Activated CD4-positive, alpha-beta T cell treated with anti-CD3 and anti-CD28 coated beads for 36 hours (primary cell): ENCODE results near the gene ABCG2. TPM values are rescaled to one million over a fixed set of nuclear protein-coding genes. Genes with fewer than 3 reads are reported as not detected.

Experiments
- ATAC-seq: fragments of 200-7000 bp; cut with Tn5 transposase; one replicate; pipeline ENCODE4 v1.10.0; 2021; ENCODE audit warnings: mild to moderate bottlenecking, moderate library complexity
- CTCF ChIA-PET: fragments of 350-600 bp; sonication (Branson Sonifier 250); formaldehyde crosslinking; loops from one replicate; lab custom pipeline; 2021; ENCODE audit warnings: antibody characterized with exemption; lab: Charles Lee
- POLR2A ChIA-PET: fragments of 350-600 bp; sonication (Branson Sonifier 250); formaldehyde crosslinking; loops from one replicate; lab custom pipeline; 2021; ENCODE audit warnings: antibody characterized with exemption, inconsistent platforms; lab: Charles Lee
- DNase-seq: peaks from one replicate; pipeline ENCODE4 v3.0.0-alpha.2; 2020
- H3K27ac Mint-ChIP-seq: one replicate; pipeline ENCODE4 v1.8.0; 2021; ENCODE audit warnings: mixed read lengths
- H3K27me3 Mint-ChIP-seq: one replicate; pipeline ENCODE4 v1.8.0; 2021; ENCODE audit warnings: mixed read lengths
- H3K36me3 Mint-ChIP-seq: one replicate; pipeline ENCODE4 v1.8.0; 2021; ENCODE audit warnings: low read depth, mixed read lengths
- H3K4me1 Mint-ChIP-seq: one replicate; pipeline ENCODE4 v1.8.0; 2021; ENCODE audit warnings: mixed read lengths
- H3K4me3 Mint-ChIP-seq: one replicate; pipeline ENCODE4 v1.8.0; 2021; ENCODE audit warnings: mild to moderate bottlenecking, moderate library complexity, mixed read lengths
- H3K9me3 Mint-ChIP-seq: one replicate; pipeline ENCODE4 v1.8.0; 2021; ENCODE audit warnings: low read depth, mixed read lengths
- intact Hi-C, 2 experiments: fragments of 100-400 bp; cut with DNase I in 1 of 2; cut with micrococcal nuclease in 1 of 2; formaldehyde crosslinking; loops; one replicate each; pipeline versions ENCODE4 v1.14.2 to v1.15.1; 2022 to 2024; cut with DNase I, micrococcal nuclease
- total RNA-seq, 2 experiments: library from RNA; stranded (reverse); gene quantifications; one replicate each; pipeline ENCODE4 v1.2.3, GENCODE V29; 2021

The ABCG2 gene
- total RNA-seq, 2 experiments from 2014 or later, result 0.33 to 0.39 TPM

DNA sequence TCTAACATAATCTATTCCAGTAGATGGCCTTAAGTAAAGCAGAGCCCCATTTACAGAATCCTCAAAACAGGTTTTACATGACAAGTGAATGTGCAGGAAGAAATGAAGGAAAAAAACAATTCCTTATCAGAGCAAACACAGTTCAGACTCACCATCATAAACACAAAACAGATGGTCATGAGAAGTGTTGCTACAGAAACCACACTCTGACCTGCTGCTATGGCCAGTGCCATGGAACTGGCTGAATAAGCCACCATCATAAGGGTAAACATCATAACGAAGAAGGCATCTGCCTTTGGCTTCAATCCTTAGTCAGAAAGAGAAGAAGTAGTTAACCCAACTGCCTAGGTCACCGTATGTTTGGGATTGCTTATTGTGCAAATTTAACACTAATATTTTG, 61.1 kb downstream of the ABCG2 start:
- no peak overlapping the region for H3K4me3 Mint-ChIP-seq
- DNase-seq (no peak), ATAC-seq (no peak)
- ChIA-PET POLR2A (no interaction called here), CTCF (interaction anchor here (0.7 kb wide), 1 partner anchor 175 kb away, joined by 3 read pairs; no protein-coding TSS in a partner anchor)
- no peaks in the 10 kb centered on the region for H3K4me1 Mint-ChIP-seq
- H3K27me3 Mint-ChIP-seq, result peaks cover 6% of the 10 kb centered on the region
- no peak overlapping the region for H3K27ac Mint-ChIP-seq
- H3K36me3 Mint-ChIP-seq, result no peaks in the 10 kb centered on the region
- intact Hi-C loops, result no loop called here
- no peaks in the 10 kb centered on the region for H3K9me3 Mint-ChIP-seq

DNA sequence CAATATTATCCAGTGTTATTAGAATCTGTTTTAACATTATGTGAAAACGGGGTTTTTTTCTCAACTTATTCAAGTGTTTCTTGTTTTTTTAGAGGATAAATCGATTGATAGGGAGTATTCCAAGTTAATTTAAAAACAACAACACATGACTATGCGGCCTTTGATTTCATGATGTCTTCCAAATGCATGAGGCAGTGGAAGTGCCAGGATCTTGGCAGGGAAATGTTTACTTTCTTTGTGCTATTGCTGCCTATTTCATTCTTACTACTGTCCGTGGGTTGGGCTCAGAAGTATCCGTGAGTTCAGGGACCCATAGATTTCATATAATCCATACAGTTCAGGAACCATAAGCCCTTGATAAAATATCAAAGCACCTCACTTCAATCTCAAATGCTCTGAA, 64.6 kb downstream of the ABCG2 start:
- no peaks in the 10 kb centered on the region for H3K36me3 Mint-ChIP-seq

DNA sequence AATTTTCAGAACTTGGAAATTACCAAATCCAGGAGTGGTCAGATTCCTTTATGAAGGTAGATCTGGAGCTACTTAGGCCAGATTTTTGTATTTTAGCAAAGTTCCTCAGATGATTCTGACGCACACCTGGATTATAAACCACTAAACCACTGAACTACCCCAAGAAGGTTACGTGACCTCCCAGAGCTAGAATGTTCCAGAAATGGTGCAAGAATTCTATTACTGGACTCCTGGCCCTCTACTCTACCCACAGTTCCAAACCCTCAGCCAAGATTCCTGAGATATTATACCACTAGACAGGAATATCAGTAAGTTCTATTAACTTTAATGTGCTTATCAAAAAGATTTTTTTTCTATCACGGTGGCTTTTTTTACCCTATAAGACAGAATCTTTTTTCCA, 67.1 kb downstream of the ABCG2 start:
- ChIA-PET CTCF (no interaction called here), POLR2A (no interaction called here)
- DNase-seq, result no peak
- no peak overlapping the region for H3K27ac Mint-ChIP-seq
- H3K4me1 Mint-ChIP-seq, result no peaks in the 10 kb centered on the region
- H3K9me3 Mint-ChIP-seq, result no peaks in the 10 kb centered on the region
- no peaks in the 10 kb centered on the region for H3K27me3 Mint-ChIP-seq
- H3K36me3 Mint-ChIP-seq, result no peaks in the 10 kb centered on the region
- intact Hi-C loops, result no loop called here
- no peak for ATAC-seq
- H3K4me3 Mint-ChIP-seq, result no peak overlapping the region

More for the DNA sequence above, 64.6 kb downstream of the ABCG2 start:
- ATAC-seq, result no peak
- Mint-ChIP-seq H3K4me1 (no peaks in the 10 kb centered on the region), H3K9me3 (no peaks in the 10 kb centered on the region), H3K27ac (no peak overlapping the region), H3K27me3 (peaks cover 4% of the 10 kb centered on the region), H3K4me3 (no peak overlapping the region)
- ChIA-PET POLR2A (no interaction called here), CTCF (no interaction called here)
- intact Hi-C loops, result no loop called here
- DNase-seq, result no peak

DNA sequence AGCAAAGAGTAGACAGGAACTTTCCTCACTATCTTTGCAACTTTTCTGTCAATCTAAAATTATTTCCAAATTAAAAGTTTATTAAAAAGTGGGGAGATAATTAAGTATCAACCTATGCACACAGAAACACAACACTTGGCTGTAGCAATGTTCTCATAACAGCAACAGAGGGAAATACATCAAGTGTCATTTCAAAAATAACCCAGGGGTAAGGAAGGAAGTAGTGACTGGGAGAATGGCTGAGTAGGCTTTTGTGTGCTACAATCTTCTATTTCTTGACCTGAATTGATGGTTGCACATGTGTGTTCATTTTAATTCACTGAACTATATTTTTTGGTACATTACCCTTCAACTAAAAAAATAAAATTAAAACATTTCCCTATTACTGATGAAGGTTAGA, 67.5 kb downstream of the ABCG2 start:
- ChIA-PET CTCF (interaction anchor here (0.5 to 0.9 kb wide), 2 partner anchors 98 to 255 kb away, joined by 3 read pairs; no protein-coding TSS in a partner anchor), POLR2A (no interaction called here)
- H3K4me1 Mint-ChIP-seq, result no peaks in the 10 kb centered on the region
- DNase-seq (no peak), ATAC-seq (no peak)
- no peaks in the 10 kb centered on the region for H3K9me3 Mint-ChIP-seq
- no peak overlapping the region for H3K4me3 Mint-ChIP-seq
- H3K27me3 Mint-ChIP-seq, result no peaks in the 10 kb centered on the region
- intact Hi-C loops, result no loop called here
- no peak overlapping the region for H3K27ac Mint-ChIP-seq
- H3K36me3 Mint-ChIP-seq, result no peaks in the 10 kb centered on the region

DNA sequence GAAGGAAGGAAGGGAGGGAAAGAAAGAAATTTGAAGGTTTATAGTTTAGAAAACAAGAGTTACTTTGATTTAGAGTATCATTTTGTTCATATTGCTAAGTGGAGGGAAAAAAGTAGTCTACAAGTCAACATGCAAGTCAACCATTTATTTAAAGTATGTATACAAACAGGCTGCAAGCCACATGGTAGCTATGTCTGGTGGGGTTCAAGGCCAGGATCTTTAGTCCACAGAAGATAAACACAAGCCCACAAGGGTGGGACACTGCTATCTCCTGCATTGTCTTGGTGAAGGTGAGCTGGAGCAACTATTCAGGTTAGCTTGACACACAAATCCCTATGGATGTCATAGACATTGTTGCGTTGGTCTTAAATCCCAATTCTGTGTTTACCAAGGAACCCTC, 71.4 kb downstream of the ABCG2 start:
- DNase-seq (no peak), ATAC-seq (no peak)
- Mint-ChIP-seq H3K27ac (no peak overlapping the region), H3K36me3 (no peaks in the 10 kb centered on the region), H3K27me3 (no peaks in the 10 kb centered on the region), H3K9me3 (no peaks in the 10 kb centered on the region), H3K4me1 (no peaks in the 10 kb centered on the region), H3K4me3 (no peak overlapping the region)
- ChIA-PET CTCF (interaction anchor here (1.0 kb wide), 1 partner anchor 111 kb away, joined by 3 read pairs; no protein-coding TSS in a partner anchor), POLR2A (no interaction called here)
- intact Hi-C loops, result no loop called here

DNA sequence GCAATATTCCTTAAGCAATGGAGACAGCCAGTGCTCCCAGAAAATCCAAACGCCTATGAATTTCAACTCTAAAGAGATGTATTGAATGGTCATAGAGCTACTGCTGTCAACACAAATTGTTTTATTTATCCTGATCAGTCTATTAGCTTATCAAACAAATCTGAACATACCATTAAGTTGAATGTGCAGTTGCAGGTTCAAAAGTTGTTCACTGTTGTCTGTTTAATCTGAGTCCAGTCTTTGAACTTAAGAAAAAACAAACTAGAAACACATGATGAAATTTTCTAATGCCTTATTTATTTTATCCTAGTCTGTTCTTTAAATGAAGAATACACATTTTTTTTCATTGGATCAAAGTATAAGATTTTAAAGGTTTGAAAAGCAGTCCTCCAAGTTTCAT, 77.8 kb downstream of the ABCG2 start:
- Mint-ChIP-seq H3K27ac (no peak overlapping the region), H3K4me1 (no peaks in the 10 kb centered on the region), H3K27me3 (no peaks in the 10 kb centered on the region), H3K9me3 (no peaks in the 10 kb centered on the region), H3K4me3 (no peak overlapping the region), H3K36me3 (peaks cover 4% of the 10 kb centered on the region)
- POLR2A ChIA-PET, result no interaction called here
- intact Hi-C loops, result no loop called here
- DNase-seq (no peak), ATAC-seq (no peak)
- CTCF ChIA-PET, result no interaction called here

DNA sequence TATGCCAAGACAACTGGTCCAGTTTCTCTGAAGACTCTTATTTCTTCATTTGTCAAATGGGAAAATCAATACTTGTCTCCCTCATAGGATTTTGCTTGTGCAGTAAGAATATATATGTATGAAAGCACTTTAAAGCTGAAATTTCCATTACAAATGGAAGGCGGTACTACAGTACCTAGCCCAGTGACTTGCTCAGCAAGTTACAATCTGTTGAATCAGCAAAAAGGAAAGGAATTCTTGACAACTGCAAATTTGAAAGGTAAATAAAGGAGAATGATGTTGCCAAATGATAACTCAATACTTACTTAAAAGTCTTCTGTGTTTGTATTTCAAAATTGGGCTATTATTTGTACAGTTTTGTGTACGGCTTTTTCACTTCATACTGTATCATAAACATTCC, 79.9 kb downstream of the ABCG2 start:
- H3K4me1 Mint-ChIP-seq, result no peaks in the 10 kb centered on the region
- DNase-seq (no peak), ATAC-seq (no peak)
- no peak overlapping the region for H3K27ac Mint-ChIP-seq
- H3K4me3 Mint-ChIP-seq, result no peak overlapping the region
- CTCF ChIA-PET, result no interaction called here
- H3K27me3 Mint-ChIP-seq, result no peaks in the 10 kb centered on the region
- intact Hi-C loops, result no loop called here
- POLR2A ChIA-PET, result no interaction called here
- H3K9me3 Mint-ChIP-seq, result no peaks in the 10 kb centered on the region
- peaks cover 15% of the 10 kb centered on the region for H3K36me3 Mint-ChIP-seq

DNA sequence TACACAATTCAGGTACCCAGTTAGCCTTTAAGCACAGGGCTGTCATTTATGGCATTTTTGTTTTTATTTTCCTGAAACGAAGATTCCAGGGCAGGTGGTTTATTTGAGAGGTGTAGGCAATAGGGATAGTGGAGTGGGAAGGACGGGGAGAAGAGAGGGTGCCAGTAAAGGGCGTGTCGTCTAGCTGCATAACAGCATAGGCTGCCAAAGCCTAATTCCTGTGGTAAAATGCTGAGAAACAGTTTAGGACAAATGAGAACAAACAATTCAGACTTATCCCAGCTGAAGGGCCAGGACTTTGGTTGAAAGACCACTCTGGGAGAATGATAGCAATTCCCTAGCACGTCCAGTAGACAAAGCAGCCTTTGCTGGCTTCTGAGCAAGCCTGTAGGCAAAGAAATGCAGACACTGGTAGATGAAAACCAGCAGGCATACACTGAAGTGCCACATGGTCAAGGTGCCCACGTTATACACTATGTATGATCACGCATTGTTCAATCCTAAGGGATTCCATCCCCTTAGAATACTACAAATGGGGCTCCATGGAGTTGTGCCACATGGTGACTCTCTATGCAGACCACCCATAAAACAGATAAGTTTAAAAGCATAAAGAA, 80.4 kb downstream of the ABCG2 start:
- ATAC-seq, result no peak
- no peak overlapping the region for H3K4me3 Mint-ChIP-seq
- H3K27me3 Mint-ChIP-seq, result no peaks in the 10 kb centered on the region
- no peak for DNase-seq
- POLR2A ChIA-PET, result no interaction called here
- H3K36me3 Mint-ChIP-seq, result peaks cover 16% of the 10 kb centered on the region
- CTCF ChIA-PET, result no interaction called here
- no peaks in the 10 kb centered on the region for H3K4me1 Mint-ChIP-seq
- intact Hi-C loops, result no loop called here
- no peak overlapping the region for H3K27ac Mint-ChIP-seq
- no peaks in the 10 kb centered on the region for H3K9me3 Mint-ChIP-seq

DNA sequence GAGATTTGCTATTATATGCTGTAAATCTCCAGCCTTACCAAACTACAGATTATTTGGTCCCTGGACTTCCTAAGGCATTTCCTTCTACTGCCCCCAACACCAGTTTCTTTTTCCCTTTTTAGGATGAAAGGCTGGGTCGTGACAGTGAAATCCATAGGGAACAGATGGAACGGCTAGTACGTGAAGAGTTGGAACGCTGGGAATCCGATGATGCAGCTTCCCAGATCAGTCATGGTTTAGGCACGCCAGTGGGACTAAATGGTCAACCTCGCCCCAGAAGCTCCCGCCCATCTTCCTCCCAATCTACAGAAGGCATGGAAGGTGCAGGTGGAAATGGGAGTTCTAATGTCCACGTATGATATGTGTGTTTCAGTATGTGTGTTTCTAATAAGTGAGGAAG, 83.1 kb downstream of the ABCG2 start:
- Mint-ChIP-seq H3K27ac (no peak overlapping the region), H3K9me3 (peaks cover 8% of the 10 kb centered on the region), H3K4me1 (no peaks in the 10 kb centered on the region), H3K27me3 (no peaks in the 10 kb centered on the region), H3K36me3 (peaks cover 34% of the 10 kb centered on the region), H3K4me3 (no peak overlapping the region)
- POLR2A ChIA-PET, result no interaction called here
- CTCF ChIA-PET, result interaction anchor here (0.6 to 1.0 kb wide), 3 partner anchors 12 to 246 kb away, joined by 3 to 4 read pairs (median 3); no protein-coding TSS in a partner anchor
- intact Hi-C loops, result no loop called here
- no peak for ATAC-seq
- DNase-seq, result no peak

DNA sequence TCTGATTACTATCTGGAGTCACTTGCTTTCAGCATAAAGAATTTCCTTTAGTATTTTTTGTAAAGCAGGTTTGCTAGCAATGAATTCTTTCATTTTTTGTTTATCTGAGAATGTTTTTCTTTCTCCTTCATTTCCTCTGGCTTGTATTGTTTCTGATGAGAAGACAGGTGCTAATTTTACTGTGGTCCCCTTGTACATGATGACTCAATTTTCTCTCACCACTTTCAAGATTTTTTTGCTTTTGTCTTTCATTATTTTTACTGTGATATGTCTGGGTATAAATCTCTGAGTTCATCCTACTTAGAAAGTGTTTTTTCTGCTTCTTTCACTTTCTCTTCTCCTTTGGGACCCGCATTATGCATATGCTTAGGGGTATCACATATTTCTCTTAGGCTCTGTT, 88.4 kb downstream of the ABCG2 start:
- Mint-ChIP-seq H3K9me3 (peaks cover 8% of the 10 kb centered on the region), H3K27me3 (no peaks in the 10 kb centered on the region), H3K36me3 (peaks cover 65% of the 10 kb centered on the region), H3K27ac (no peak overlapping the region), H3K4me3 (no peak overlapping the region), H3K4me1 (peaks cover 4% of the 10 kb centered on the region)
- ATAC-seq (no peak), DNase-seq (no peak)
- CTCF ChIA-PET, result no interaction called here
- intact Hi-C loops, result no loop called here
- POLR2A ChIA-PET, result no interaction called here

DNA sequence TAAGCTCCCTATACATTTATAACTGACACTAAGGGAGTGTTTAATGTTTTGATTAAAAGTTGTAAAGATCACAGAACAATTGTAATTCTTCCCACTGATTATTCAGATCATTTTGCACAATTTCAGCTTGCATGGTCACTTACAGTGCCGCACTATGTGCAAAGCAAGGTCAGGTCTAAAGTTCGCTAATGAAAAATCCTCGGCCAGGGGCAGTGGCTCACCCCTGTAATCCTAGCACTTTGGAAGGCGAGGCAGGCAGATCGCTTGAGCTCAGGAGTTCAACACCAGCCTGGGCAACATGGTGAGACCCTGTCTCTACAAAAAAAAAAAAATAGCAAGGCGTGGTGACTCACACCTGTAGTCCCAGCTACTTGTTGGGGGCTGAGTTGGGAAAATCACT, 94.0 kb downstream of the ABCG2 start:
- peaks cover 42% of the 10 kb centered on the region for H3K36me3 Mint-ChIP-seq
- ChIA-PET CTCF (interaction anchor here (0.7 kb wide), 1 partner anchor 10 kb away, joined by 3 read pairs; no protein-coding TSS in a partner anchor), POLR2A (no interaction called here)
- H3K9me3 Mint-ChIP-seq, result no peaks in the 10 kb centered on the region
- ATAC-seq (no peak), DNase-seq (no peak)
- H3K4me3 Mint-ChIP-seq, result no peak overlapping the region
- no peaks in the 10 kb centered on the region for H3K27me3 Mint-ChIP-seq
- no peaks in the 10 kb centered on the region for H3K4me1 Mint-ChIP-seq
- intact Hi-C loops, result no loop called here
- H3K27ac Mint-ChIP-seq, result no peak overlapping the region

DNA sequence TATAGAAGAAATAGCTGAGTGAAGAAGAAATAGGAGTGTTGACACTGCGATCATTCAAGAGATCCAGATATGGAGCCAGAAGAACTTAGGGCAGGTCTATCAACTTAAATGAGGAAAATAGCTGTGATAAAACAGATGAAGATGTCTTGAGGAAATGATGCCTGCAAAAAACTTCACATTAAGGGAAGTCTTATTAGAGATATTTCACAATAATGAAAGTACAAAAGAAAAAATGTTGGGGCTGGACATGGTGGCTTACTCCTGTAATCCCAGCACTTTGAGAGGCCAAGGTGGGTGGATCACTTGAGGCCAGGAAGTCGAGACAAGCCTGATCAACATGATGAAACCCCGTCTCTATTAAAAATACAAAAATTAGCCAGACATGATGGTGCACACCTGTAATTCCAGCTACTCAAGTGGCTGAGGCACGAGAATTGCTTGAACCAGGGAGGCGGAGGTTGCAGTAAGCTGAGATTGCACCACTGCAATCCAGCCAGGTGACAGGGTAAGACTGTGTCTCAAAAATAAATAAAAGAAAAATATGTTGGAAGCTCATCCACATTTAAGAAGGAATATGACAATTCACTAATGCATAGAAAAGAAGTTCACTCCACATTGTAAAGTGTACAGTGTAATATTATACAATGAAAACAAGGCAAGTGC, 94.7 kb downstream of the ABCG2 start:
- no peak overlapping the region for H3K27ac Mint-ChIP-seq
- ChIA-PET CTCF (interaction anchor here (0.7 kb wide), 1 partner anchor 12 kb away, joined by 3 read pairs; no protein-coding TSS in a partner anchor), POLR2A (no interaction called here)
- H3K27me3 Mint-ChIP-seq, result no peaks in the 10 kb centered on the region
- intact Hi-C loops, result no loop called here
- no peaks in the 10 kb centered on the region for H3K9me3 Mint-ChIP-seq
- peaks cover 42% of the 10 kb centered on the region for H3K36me3 Mint-ChIP-seq
- no peaks in the 10 kb centered on the region for H3K4me1 Mint-ChIP-seq
- DNase-seq (no peak), ATAC-seq (no peak)
- no peak overlapping the region for H3K4me3 Mint-ChIP-seq
